ENCODE data around the gene DCAF6.
"Not testable (repeated sequence)": the region's sequence is repeated elsewhere in the genome, so short reads cannot be mapped to it uniquely, and the experiment has no call there.

The DCAF6 gene

GRCh38 chr1:167924102-167924501 is 12.4 kb upstream of the DCAF6 start:
- no peak for DNase-seq

- DNase-seq, result no peak
Measured at GRCh38 chr1:167924543-167925231, 11.8 kb upstream of the DCAF6 start.

DNA sequence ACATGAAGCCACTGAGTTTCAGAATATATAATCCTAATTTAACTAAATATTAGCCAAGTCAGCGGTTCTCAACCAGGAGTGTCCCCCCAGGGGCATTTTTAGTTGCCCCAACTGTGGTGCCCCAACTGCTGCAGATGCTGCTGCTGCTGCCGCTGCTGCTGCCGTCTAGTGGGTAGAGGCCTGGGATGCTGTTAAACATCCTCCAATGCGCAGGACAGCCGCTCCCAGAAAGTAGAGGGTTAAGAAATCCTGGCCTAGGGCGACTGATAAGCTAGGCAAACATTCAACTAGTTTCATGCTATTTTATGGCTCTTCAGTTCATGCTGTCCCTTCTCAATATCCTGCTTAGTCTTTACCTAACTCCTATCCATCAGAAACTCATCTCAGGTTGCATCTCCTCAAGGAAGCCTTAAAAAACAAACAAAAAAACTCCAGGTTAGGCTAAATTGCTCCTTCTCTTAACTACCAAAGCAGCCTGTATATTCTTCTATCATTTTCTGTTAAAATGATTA is 9.9 kb upstream of the DCAF6 start:
- no peak for DNase-seq

DNA sequence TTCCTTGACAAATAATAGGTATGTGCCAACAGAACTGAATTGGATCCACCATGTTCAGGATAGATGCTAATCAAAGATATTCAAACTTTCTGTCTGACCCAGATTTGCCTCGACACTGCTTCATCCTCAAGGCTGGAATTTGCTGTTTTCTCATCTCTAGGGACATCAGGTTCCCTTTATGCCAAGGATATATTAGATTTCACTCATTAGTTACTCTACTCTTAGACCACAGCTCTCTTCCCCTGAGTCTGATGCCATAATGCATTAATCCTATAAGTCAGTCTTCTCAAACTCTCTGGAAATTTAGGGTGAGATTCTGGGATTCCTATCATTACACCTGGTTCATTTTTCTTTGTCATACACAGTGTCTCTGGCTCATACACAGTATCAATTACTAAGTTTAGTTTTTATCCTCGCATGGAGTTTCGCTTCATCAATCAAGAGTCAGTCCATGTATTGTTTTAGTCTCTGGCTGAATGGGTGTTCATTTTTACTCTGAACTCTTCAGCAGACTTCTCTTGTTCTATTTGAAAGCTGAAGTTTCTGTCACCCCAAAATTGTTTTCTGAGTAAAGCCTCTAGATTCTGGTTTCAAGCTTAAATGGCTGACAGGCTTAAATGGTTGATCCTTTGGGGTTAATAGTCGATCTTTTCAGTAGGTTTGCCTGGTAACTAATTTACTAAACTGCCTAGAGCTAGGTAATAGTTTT is 9.3 kb upstream of the DCAF6 start:
- DNase-seq, result no peak

DNA sequence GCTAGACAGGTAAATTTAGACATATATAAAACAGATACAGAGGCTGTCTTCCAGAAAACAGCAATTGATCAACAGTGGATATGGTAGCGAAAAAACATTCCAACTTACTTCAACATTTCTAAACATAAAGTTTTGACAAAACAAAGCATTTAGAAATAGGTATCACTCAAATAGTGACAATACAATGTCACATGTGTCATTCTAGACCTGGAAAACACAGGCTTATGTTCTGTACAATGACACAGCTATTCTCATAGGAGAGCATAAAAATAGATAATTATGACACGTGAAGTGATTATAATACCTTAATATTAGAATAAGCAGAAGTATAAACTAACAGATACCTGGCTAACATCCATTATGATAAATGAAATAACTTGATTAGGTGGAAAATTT is 8.0 kb upstream of the DCAF6 start:
- DNase-seq, result no peak

GRCh38 chr1:167928919-167929318 is 7.6 kb upstream of the DCAF6 start:
- DNase-seq, result not testable (repeated sequence)

- no peak for DNase-seq
Measured at GRCh38 chr1:167929725-167930124, 6.8 kb upstream of the DCAF6 start.

DNA sequence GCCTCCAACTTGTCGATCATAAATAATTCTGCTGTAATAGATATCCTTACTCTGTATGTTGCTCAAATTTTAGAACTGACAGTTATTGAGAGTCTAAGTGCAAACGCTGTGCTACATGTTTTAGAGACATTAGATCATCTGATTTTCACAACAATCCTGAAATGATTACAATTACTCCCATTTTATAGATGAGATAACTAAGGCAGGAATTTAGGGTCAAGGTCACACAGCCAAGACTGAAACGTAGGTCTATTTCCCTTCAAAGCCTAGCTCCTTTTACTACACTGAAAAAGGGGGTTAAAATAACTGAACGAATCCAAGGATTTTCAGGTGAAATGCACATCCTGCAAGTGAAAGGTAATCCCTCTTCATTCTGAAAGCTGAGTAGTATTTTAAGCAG is 2.7 kb upstream of the DCAF6 start:
- no peak for DNase-seq

DNA sequence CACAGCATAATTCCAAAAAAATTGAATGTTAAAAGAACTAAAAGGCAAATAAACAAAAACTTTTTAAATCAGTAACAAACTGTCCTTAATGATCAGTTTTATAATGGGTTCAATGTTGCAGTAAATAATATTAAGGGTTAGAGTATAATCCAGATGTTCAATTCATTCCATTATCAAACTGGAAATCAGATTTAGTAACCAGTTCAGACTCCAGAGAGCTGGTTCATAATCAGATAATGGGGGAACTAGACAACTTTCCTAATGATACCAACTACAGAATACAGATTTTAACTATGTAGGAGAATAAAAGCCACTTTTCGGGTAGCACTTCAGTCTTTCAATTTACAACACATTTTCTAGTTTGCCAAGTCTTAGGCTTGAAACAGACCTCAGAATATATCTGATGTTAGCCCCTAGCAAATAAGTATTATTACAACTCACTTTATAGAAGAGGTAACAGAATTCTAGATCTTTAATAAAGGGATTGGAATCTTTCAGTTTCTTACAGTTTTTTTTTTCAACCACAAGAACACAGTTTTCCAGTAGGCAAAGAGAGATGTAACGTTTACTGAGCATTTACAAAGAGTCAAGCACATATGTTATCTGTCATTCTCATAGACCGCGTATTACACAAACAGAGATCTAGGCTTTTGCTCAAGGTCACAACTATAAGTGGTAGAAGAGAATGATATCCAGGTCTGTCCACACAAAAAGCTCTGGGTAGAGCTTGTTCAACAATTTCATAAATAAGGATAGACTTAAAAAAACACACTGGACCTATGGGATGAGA is 1.9 kb upstream of the DCAF6 start:
- DNase-seq, result no peak

- DNase-seq, result peak; percentile 31
Measured at GRCh38 chr1:167935216-167936067, 1.0 kb upstream of the DCAF6 start.

- peak; percentile 54 for DNase-seq
Measured at GRCh38 chr1:167936930-167937708, 636 bp downstream of the DCAF6 start, which contains the start of gene MPC2. Gene MPC2 (minus strand): TSS chr1:167937072. CDS start chr1:167935841, 1,231 bp downstream.

GRCh38 chr1:167937709-167938010 is 1.2 kb downstream of the DCAF6 start:
- DNase-seq, result no peak

GRCh38 chr1:167938080-167938636 is 1.7 kb downstream of the DCAF6 start:
- DNase-seq, result no peak

- no peak for DNase-seq
Measured at GRCh38 chr1:167940264-167940663, 3.8 kb downstream of the DCAF6 start.

DNA sequence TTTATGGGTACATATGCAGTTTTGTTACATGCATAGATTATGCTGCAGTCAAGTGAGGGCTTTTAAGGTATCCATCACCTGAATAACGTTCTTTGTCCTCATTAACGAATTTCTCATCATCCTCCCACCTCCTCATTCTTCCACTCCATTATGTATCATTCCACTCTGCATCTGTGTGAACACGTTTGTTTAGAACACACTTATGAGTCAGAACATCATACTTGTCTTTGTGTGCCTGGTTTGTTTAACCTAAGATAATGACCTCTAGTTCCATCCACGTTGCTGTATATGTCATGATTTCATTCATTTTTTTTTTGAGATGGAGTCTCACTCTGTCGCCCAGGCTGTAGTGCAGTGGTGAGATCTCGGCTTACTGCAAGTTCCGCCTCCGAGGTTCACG is 7.1 kb downstream of the DCAF6 start:
- no peak for DNase-seq

DNA sequence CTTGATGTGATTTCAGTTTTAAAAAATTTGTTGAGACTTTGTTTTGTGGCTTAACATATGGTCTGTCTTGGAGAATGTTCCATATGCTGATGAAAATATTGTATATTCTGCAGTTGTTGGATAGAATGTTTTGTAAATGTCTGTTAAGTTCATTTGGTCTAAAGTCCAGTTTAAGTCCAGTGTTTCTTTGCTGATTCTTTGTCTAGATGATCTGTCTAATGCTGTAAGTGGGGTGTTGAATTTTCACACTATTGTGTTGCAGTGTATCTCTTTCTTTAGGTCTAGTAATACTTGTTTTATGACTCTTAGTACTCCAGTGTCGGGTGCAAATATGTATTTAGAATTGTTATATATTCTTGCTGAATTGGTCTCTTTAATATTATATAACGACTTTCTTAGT is 11.2 kb downstream of the DCAF6 start:
- no peak for DNase-seq

- no peak for DNase-seq
Measured at GRCh38 chr1:167949785-167950184, 13.3 kb downstream of the DCAF6 start.

DNA sequence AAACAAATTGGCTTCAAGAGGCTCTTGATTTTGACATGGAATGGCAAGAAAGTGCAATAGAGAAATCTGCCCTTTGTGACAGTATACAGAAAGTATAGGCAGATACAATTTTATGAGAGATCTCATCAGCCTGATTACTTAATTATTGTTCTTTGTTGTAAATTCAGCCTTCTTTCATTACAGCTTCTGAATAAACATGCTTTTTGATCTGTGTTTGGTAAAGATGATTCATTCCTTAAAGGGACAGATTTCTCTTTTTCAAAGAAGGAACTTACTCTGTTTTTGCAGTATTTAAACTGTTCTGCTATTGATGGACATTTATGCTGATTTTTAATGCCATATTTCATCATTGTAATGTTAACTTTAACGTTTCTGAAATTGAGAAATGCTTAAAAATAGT is 14.1 kb downstream of the DCAF6 start:
- DNase-seq, result no peak

DNA sequence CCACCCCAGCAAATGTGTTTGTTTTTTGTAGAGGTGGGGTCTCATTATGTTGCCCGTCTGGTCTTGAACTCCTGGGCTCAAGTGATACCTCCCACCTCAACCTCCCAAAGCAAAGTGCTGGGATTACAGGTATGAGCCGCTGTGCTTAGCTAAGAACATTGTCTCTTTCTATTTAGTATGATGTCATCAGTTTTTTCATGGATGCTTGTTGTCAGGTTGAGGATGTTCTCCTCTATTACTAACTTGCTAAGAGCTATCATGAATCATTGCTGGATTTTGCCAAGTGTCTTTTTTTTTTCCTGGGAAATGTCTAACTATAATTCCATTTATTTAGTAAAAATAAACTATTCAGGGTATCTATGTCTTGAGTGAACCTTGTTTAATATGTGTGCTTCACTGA is 19.4 kb downstream of the DCAF6 start:
- DNase-seq, result no peak

DNA sequence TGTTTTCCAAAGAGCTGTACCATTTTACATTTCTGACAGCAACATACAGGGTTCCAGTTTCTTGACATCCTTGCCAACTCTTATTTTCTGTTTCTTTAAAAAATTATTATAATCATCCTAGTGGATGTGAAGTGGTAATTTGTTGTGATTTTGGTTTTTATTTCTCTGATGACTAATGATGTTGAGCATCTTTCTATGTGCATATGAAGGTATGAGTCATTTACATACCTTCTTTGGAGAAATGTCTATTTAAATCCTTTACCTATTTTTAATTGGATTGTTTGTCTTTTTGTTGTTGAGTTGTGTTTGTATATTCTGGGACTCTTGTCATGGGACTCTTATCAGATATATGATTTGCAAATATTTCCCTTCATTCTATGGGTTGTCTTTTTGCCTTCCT is 21.2 kb downstream of the DCAF6 start:
- DNase-seq, result no peak

DNA sequence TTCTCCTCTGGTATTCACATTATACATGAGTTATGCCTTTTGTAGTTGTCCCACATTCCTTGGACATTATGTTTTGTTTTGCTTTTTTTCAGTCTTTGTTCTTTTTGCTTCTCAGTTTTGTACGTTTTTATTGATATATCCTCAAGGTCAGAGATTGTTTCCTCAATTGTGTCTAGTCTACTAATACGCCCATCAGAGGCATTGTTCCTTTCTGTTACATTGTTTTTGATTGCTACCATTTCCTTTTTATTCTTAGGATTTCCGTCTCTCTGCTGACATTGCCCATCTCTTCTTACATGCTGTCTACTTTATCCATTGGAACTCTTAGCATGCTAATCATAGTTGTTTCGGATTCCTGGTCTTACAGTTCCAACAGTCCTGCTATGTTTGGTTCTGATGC is 28.2 kb downstream of the DCAF6 start:
- DNase-seq, result no peak

DNA sequence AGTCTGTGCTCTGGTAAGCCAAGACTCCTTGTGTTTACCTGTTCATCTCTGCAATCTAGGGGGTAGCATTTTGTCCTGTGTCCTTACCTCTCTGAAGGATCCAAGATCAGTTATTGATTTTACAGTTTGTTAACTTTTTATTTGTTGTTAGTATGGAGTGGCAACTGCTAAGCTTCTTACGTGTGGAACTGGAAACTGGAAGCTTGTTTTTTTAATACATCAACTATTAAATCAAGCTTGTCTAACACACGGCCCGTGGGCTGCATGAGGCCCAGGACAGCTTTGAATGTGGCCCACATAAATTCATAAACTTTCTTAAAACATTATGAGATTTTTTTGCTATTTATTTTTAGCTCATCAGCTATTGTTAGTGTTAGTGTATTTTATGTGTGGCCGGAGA is 29.6 kb downstream of the DCAF6 start:
- no peak for DNase-seq
